Bone marrow (tissue), 2 donors: ENCODE measurements around the gene DDX55.

ENCODE experiments used
- DNase-seq, 2 donors: peaks; one replicate each; lab custom pipeline; 2025; lab: John Stamatoyannopoulos, UW

The DDX55 gene

GRCh38 chr12:123608182-123608581 is 6.3 kb downstream of the DDX55 start:
- no peak for DNase-seq

GRCh38 chr12:123614110-123614509 is 12.2 kb downstream of the DDX55 start:
- no peak for DNase-seq

GRCh38 chr12:123614531-123614930 is 12.6 kb downstream of the DDX55 start:
- DNase-seq, result no peak

GRCh38 chr12:123617144-123617543 is 15.2 kb downstream of the DDX55 start:
- no peak for DNase-seq

- no peak for DNase-seq
Observed at GRCh38 chr12:123617580-123617979, 15.7 kb downstream of the DDX55 start.

- DNase-seq, result no peak
Observed at GRCh38 chr12:123621101-123621500, 19.2 kb downstream of the DDX55 start.

- no peak for DNase-seq
Observed at GRCh38 chr12:123621619-123622530, 20.0 kb downstream of the DDX55 start.

- peak; percentile 82 to 97 for DNase-seq
Observed at GRCh38 chr12:123633379-123634141, 31.7 kb downstream of the DDX55 start, which contains the start of the genes EIF2B1 and GTF2H3. Gene EIF2B1 (minus strand): TSS chr12:123633686. CDS start chr12:123633557, 129 bp downstream. Gene GTF2H3 (plus strand): TSS chr12:123633829. CDS start chr12:123633860, 31 bp downstream.

- no peak for DNase-seq
Observed at GRCh38 chr12:123634142-123634561, 32.3 kb downstream of the DDX55 start.

- no peak for DNase-seq
Observed at GRCh38 chr12:123643911-123644310, 42.0 kb downstream of the DDX55 start.

- DNase-seq, result no peak
Observed at GRCh38 chr12:123645380-123645779, 43.5 kb downstream of the DDX55 start.

- DNase-seq, result no peak
Observed at GRCh38 chr12:123645878-123646277, 44.0 kb downstream of the DDX55 start.

- no peak for DNase-seq
Observed at GRCh38 chr12:123648401-123648800, 46.5 kb downstream of the DDX55 start.

- no peak for DNase-seq
Observed at GRCh38 chr12:123654129-123654701, 52.3 kb downstream of the DDX55 start.

GRCh38 chr12:123655420-123655819 is 53.5 kb downstream of the DDX55 start:
- DNase-seq, result no peak

GRCh38 chr12:123656392-123656791 is 54.5 kb downstream of the DDX55 start:
- no peak for DNase-seq

GRCh38 chr12:123657211-123657610 is 55.3 kb downstream of the DDX55 start:
- no peak for DNase-seq

GRCh38 chr12:123659996-123660727 is 58.3 kb downstream of the DDX55 start:
- DNase-seq, result no peak

GRCh38 chr12:123667771-123668170 is 65.9 kb downstream of the DDX55 start:
- no peak for DNase-seq
